Anterior cingulate cortex (tissue), 58 donors: ENCODE data around the gene CDC25A.
"Not testable (repeated sequence)": the region's sequence is repeated elsewhere in the genome, so short reads cannot be mapped to it uniquely, and the experiment has no call there.

Experiments used
- DNase-seq, 58 donors: peaks; one replicate each; lab custom pipeline; 2025; lab: John Stamatoyannopoulos, UW

The CDC25A gene

GRCh38 chr3:48112108-48112791 is 76.0 kb downstream of the CDC25A start:
- not testable (repeated sequence) for DNase-seq

- DNase-seq: no peak
Observed at GRCh38 chr3:48110463-48110862, 77.8 kb downstream of the CDC25A start.

- DNase-seq: no peak
Observed at GRCh38 chr3:48107227-48107626, 81.0 kb downstream of the CDC25A start.
